Measurements from ENCODE around the gene KCNH1. TPM values are rescaled to one million over a fixed set of nuclear protein-coding genes. Genes with fewer than 3 reads are reported as not detected.

KCNH1 gene
- total and polyA plus RNA-seq, 4 donors = 0.02 to 0.31 TPM; not detected in 2

DNA sequence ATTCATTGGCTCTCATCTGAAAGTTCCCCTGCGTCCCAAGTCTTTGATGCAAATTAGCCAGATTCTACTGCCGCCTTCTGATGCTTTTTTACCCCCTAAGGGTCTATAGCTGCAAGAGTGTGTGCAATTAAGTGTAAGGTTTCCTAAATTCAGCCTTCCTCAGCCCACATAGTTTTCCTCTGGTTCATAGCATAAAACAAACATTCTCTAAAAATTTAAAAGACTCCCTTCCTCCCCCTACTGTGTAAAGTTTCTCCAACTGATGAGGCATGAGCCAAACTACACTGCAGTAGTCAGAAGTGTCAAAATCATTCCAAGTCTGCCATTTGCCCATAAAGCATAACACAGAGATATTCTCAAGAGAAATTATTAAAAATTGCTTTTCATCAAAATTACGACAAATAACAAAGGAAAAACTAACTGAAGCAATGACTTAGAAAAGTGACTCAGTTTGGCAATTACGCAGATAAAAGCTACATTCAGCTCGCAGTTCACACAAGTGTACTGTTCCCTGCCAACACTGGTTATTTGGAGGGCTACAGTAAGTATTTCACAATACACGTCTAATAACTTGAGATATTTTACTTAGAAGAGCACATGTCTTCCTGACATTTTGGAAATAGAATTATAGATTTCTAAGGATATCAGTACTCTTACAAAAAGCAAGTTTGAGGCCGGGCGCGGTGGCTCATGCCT lies 15.4 kb downstream of the KCNH1 start:
- no peaks in the 10 kb centered on the region for H3K4me1 ChIP-seq (ENCODE audit: control insufficient read depth in 5 of 5, insufficient read depth in 5 of 5, low read length in 5 of 5)
- no peaks in the 10 kb centered on the region for H3K36me3 ChIP-seq (ENCODE audit: control insufficient read depth in 4 of 4, insufficient read depth in 4 of 4, low read length in 4 of 4)
- no peak overlapping the region for H3K4me3 ChIP-seq
- WGBS, 2 donors = 81 to 91% methylated on average over 9 of the region's 9 CpGs
- TF ChIP-seq, protein P1, sequence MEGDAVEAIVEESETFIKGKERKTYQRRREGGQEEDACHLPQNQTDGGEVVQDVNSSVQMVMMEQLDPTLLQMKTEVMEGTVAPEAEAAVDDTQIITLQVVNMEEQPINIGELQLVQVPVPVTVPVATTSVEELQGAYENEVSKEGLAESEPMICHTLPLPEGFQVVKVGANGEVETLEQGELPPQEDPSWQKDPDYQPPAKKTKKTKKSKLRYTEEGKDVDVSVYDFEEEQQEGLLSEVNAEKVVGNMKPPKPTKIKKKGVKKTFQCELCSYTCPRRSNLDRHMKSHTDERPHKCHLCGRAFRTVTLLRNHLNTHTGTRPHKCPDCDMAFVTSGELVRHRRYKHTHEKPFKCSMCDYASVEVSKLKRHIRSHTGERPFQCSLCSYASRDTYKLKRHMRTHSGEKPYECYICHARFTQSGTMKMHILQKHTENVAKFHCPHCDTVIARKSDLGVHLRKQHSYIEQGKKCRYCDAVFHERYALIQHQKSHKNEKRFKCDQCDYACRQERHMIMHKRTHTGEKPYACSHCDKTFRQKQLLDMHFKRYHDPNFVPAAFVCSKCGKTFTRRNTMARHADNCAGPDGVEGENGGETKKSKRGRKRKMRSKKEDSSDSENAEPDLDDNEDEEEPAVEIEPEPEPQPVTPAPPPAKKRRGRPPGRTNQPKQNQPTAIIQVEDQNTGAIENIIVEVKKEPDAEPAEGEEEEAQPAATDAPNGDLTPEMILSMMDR (IDR thresholded peaks at IDR 0.05; ENCODE audit: control extremely low read depth, extremely low read depth) = no peak
- no peaks in the 10 kb centered on the region for H3K9me3 ChIP-seq (ENCODE audit: control insufficient read depth in 4 of 4, insufficient read depth in 3 of 4, low read length in 3 of 4)
- H3K27me3 ChIP-seq (ENCODE audit: control insufficient read depth in 3 of 3, insufficient read depth in 3 of 3, low read length in 2 of 3) = peaks cover 0 to 4% (median 0%) of the 10 kb centered on the region in 3 donors
- H3K27ac ChIP-seq (ENCODE audit: low read depth in 1 of 2, low read length in 1 of 2) = no peak overlapping the region
- ATAC-seq (ENCODE audit: insufficient read depth, low FRiP score) = no peak
- DNase-seq = no peak
- no peak overlapping the region for H3K9ac ChIP-seq (ENCODE audit: insufficient read depth in 1 of 2, low read length in 2 of 2)

DNA sequence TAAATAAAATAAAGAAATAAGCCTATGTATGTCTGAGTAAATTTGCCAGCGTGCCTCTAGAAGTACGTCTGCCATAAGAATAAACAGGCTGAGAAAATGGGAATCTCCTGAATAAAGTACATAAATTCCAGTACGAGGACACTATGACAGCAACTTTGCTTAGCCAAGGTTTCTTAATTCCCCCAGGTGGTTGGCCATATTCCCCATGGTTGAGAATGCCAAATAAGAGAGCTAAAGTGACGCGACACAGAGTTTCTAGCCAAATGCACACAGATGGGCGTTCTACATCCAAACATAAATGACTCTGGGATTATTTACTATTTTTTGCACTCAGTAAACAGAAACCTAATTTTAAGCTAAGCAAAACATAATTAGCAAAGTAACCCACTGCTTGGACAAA lies 19.5 kb downstream of the KCNH1 start:
- no peaks in the 10 kb centered on the region for H3K36me3 ChIP-seq (ENCODE audit: control insufficient read depth in 4 of 4, insufficient read depth in 4 of 4, low read length in 4 of 4)
- TF ChIP-seq, protein P1 (IDR thresholded peaks at IDR 0.05; ENCODE audit: control extremely low read depth, extremely low read depth) = no peak
- H3K4me1 ChIP-seq (ENCODE audit: control insufficient read depth in 5 of 5, insufficient read depth in 5 of 5, low read length in 5 of 5) = no peaks in the 10 kb centered on the region
- H3K27me3 ChIP-seq (ENCODE audit: control insufficient read depth in 3 of 3, insufficient read depth in 3 of 3, low read length in 2 of 3) = peaks cover 0 to 4% (median 0%) of the 10 kb centered on the region in 3 donors
- H3K9me3 ChIP-seq (ENCODE audit: control insufficient read depth in 4 of 4, insufficient read depth in 3 of 4, low read length in 3 of 4) = peaks cover 0 to 3% (median 1%) of the 10 kb centered on the region in 4 donors
- whole genome bisulfite sequencing, 2 donors = 85 to 87% methylated on average over 6 of the region's 6 CpGs
- no peak overlapping the region for H3K4me3 ChIP-seq
- ATAC-seq (ENCODE audit: insufficient read depth, low FRiP score) (no peak), DNase-seq (no peak)
- no peak overlapping the region for H3K27ac ChIP-seq (ENCODE audit: low read depth in 1 of 2, low read length in 1 of 2)
- H3K9ac ChIP-seq (ENCODE audit: insufficient read depth in 1 of 2, low read length in 2 of 2) = no peak overlapping the region

DNA sequence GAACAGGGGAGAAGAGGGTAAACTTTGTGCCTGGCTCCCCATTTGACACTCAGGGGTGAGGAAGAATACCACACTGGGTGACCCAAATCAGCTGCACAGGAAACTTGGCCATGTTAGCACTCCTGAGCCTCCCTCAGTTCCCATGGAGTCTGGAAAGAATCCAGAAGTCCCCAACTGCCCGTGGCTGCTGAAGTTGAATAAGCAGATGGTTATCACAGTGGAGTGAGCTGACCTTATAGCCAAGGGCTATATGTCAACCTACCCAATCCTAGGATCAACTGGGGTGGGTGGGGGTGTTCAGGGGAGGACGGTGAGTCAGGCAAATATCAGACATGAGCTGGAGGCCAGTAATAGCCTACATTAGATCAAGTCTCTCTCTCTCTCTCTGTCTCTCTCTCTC lies 20.4 kb downstream of the KCNH1 start:
- Histone ChIP-seq H3K27me3 (ENCODE audit: control insufficient read depth in 3 of 3, insufficient read depth in 3 of 3, low read length in 2 of 3) (peaks cover 0 to 4% (median 0%) of the 10 kb centered on the region in 3 donors), H3K9me3 (ENCODE audit: control insufficient read depth in 4 of 4, insufficient read depth in 3 of 4, low read length in 3 of 4) (peaks cover 0 to 3% (median 1%) of the 10 kb centered on the region in 4 donors), H3K9ac (ENCODE audit: insufficient read depth in 1 of 2, low read length in 2 of 2) (no peak overlapping the region), H3K4me3 (no peak overlapping the region), H3K4me1 (ENCODE audit: control insufficient read depth in 5 of 5, insufficient read depth in 5 of 5, low read length in 5 of 5) (no peaks in the 10 kb centered on the region), H3K27ac (ENCODE audit: low read depth in 1 of 2, low read length in 1 of 2) (no peak overlapping the region), H3K36me3 (ENCODE audit: control insufficient read depth in 4 of 4, insufficient read depth in 4 of 4, low read length in 4 of 4) (no peaks in the 10 kb centered on the region)
- no peak for ATAC-seq (ENCODE audit: insufficient read depth, low FRiP score)
- DNase-seq = no peak
- WGBS, 2 donors = 45 to 50% methylated on average over 2 of the region's 2 CpGs
- TF ChIP-seq, protein P1 (IDR thresholded peaks at IDR 0.05; ENCODE audit: control extremely low read depth, extremely low read depth) = no peak

All from lung (tissue), 12 donors.